Uterus (tissue), 4 donors: ENCODE measurements around the gene AKAP1. TPM values are rescaled to one million over a fixed set of nuclear protein-coding genes. Genes with fewer than 3 reads are reported as not detected.

Experiments
- DNase-seq, 2 donors: peaks; one replicate each; pipeline ENCODE4 v3.0.0-alpha.2; 2019 to 2020
- H3K27ac ChIP-seq, 2 donors: fragments of 200-600 bp; sonication (generic); 1 replicate in 1 of 2; 2 replicates in 1 of 2; pipeline ENCODE4 v1.5.1; 2016 to 2018
- H3K27me3 ChIP-seq, 2 donors: fragments of 200-600 bp; sonication (generic); one replicate each; pipeline ENCODE4 v1.5.1; 2018 to 2019; ENCODE audit warnings: control low read depth in 1 of 2
- H3K36me3 ChIP-seq, 2 donors: fragments of 200-600 bp; sonication (generic); one replicate each; pipeline ENCODE4 v1.5.1; 2019; ENCODE audit warnings: control low read depth in 1 of 2
- H3K4me1 ChIP-seq, 2 donors: fragments of 200-600 bp; sonication (generic); one replicate each; pipeline ENCODE4 v1.5.1; 2018 to 2019; ENCODE audit warnings: control low read depth in 1 of 2
- H3K4me3 ChIP-seq, 2 donors: fragments of 200-600 bp; sonication (generic); 1 replicate in 1 of 2; 2 replicates in 1 of 2; pipeline ENCODE4 v1.5.1; 2018 to 2019; ENCODE audit warnings: mild to moderate bottlenecking in 1 of 2
- H3K9me3 ChIP-seq, 2 donors: fragments of 200-600 bp; sonication (generic); one replicate each; pipeline ENCODE4 v1.5.1; 2019; ENCODE audit warnings: control low read depth in 1 of 2
- CTCF ChIP-seq, 4 experiments: fragments of 200-600 bp in 2 of 4; fragments of 450-650 bp in 2 of 4; sonication (generic) in 2 of 4; IDR thresholded peaks; one replicate each; pipeline ENCODE4 v1.5.1; 2016 to 2019; ENCODE audit warnings: antibody characterized with exemption in 4 of 4, mild to moderate bottlenecking in 2 of 4, moderate library complexity in 1 of 4
- POLR2A ChIP-seq, 2 donors: fragments of 450-650 bp; IDR thresholded peaks; one replicate each; pipeline ENCODE4 v1.6.1; 2016; ENCODE audit warnings: antibody characterized with exemption in 2 of 2, mild to moderate bottlenecking in 1 of 2, moderate library complexity in 1 of 2
- intact Hi-C: fragments of 100-400 bp; cut with DNase I; formaldehyde crosslinking; loops from one replicate; pipeline ENCODE4 v1.15.1; 2023; ENCODE audit warnings: low total_unique reads
- total RNA-seq, 4 donors: library from RNA; depleted of rRNA in 3 of 4; stranded (reverse); fragments of >200 nt in 3 of 4; gene quantifications; one replicate each; pipeline versions ENCODE4 v1.1.0 to v1.2.4, GENCODE V29; 2014 to 2023
- donor health status: DM: yes; HTN: yes; CAD: no.

AKAP1 gene
- total RNA-seq, 4 donors from 2014 or later = 7.1 to 264 (median 37.4) TPM

- H3K4me3 ChIP-seq = no peak overlapping the region
- peak; percentile 40 to 64 for DNase-seq
- H3K4me1 ChIP-seq = no peaks in the 10 kb centered on the region
- intact Hi-C loops = no loop called here
- TF ChIP-seq POLR2A (IDR thresholded peaks at IDR 0.05) = no peak
- TF ChIP-seq CTCF (IDR thresholded peaks at IDR 0.05) = no peak
- H3K27me3 ChIP-seq = no peaks in the 10 kb centered on the region
- H3K9me3 ChIP-seq = no peaks in the 10 kb centered on the region
- peak overlapping the region in 1 of 2 donors; percentile 29 for H3K27ac ChIP-seq
- H3K36me3 ChIP-seq = no peaks in the 10 kb centered on the region
Observed at GRCh38 chr17:57110152-57110542, 25.1 kb downstream of the AKAP1 start.

DNA sequence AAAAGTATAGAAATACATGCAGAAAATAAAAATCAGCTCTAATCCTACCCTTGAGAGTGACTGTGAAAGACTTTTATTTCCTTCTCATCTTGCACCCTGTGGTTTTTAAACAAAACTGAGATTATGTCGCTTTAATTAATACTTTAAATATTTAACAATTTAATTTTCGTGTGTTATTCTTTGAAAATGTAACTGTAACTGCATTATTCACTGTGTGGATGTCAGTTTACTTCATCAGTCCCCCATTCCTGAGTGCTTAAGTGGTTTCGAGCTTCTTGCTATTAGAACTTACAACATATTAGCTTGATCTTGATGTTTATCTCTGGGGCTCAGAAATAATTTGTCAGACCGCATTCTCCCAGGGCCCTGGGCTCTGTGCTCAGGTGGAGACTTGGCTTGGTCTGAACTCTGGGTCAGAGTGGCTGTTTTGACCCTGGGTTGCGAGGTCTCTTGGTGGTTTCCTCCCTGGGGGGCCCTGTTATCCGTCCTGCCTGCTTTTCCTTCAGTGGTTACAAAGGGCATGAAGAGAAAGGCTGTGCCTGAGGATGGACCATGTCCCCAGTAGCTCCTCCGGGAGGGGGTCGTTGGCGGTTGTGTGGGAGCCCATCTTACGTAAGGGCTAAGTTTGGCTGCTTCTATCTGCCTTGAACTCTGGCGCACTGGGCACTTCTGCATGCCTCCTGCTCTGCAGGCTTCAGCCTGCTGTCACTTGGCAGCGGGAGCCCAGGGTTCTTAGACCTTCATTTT lies 25.7 kb downstream of the AKAP1 start:
- Histone ChIP-seq H3K27me3 (no peaks in the 10 kb centered on the region), H3K4me1 (no peaks in the 10 kb centered on the region), H3K9me3 (no peaks in the 10 kb centered on the region), H3K27ac (no peak overlapping the region), H3K4me3 (no peak overlapping the region), H3K36me3 (no peaks in the 10 kb centered on the region)
- TF ChIP-seq POLR2A (IDR thresholded peaks at IDR 0.05) = no peak
- no peak for TF ChIP-seq CTCF (IDR thresholded peaks at IDR 0.05)
- intact Hi-C loops = no loop called here
- DNase-seq = no peak

GRCh38 chr17:57111386-57111785 lies 26.3 kb downstream of the AKAP1 start:
- Histone ChIP-seq H3K4me3 (no peak overlapping the region), H3K36me3 (no peaks in the 10 kb centered on the region), H3K9me3 (no peaks in the 10 kb centered on the region), H3K27ac (no peak overlapping the region), H3K4me1 (no peaks in the 10 kb centered on the region), H3K27me3 (no peaks in the 10 kb centered on the region)
- DNase-seq = no peak
- intact Hi-C loops = no loop called here
- TF ChIP-seq CTCF (IDR thresholded peaks at IDR 0.05) (no peak), POLR2A (IDR thresholded peaks at IDR 0.05) (no peak)

- TF ChIP-seq POLR2A (IDR thresholded peaks at IDR 0.05) (no peak), CTCF (IDR thresholded peaks at IDR 0.05) (no peak)
- DNase-seq = no peak
- Histone ChIP-seq H3K27ac (no peak overlapping the region), H3K27me3 (no peaks in the 10 kb centered on the region), H3K4me3 (no peak overlapping the region), H3K4me1 (no peaks in the 10 kb centered on the region), H3K36me3 (no peaks in the 10 kb centered on the region), H3K9me3 (no peaks in the 10 kb centered on the region)
- intact Hi-C loops = no loop called here
Observed at GRCh38 chr17:57113011-57113410, 28.0 kb downstream of the AKAP1 start.

- H3K9me3 ChIP-seq = no peaks in the 10 kb centered on the region
- H3K27me3 ChIP-seq = no peaks in the 10 kb centered on the region
- intact Hi-C loops = no loop called here
- TF ChIP-seq POLR2A (IDR thresholded peaks at IDR 0.05) = no peak
- H3K36me3 ChIP-seq = no peaks in the 10 kb centered on the region
- DNase-seq = no peak
- H3K4me1 ChIP-seq = no peaks in the 10 kb centered on the region
- no peak overlapping the region for H3K27ac ChIP-seq
- H3K4me3 ChIP-seq = no peak overlapping the region
Observed at GRCh38 chr17:57113656-57114055, 28.6 kb downstream of the AKAP1 start.
